ENCODE data around the gene IL22RA2.

DNA sequence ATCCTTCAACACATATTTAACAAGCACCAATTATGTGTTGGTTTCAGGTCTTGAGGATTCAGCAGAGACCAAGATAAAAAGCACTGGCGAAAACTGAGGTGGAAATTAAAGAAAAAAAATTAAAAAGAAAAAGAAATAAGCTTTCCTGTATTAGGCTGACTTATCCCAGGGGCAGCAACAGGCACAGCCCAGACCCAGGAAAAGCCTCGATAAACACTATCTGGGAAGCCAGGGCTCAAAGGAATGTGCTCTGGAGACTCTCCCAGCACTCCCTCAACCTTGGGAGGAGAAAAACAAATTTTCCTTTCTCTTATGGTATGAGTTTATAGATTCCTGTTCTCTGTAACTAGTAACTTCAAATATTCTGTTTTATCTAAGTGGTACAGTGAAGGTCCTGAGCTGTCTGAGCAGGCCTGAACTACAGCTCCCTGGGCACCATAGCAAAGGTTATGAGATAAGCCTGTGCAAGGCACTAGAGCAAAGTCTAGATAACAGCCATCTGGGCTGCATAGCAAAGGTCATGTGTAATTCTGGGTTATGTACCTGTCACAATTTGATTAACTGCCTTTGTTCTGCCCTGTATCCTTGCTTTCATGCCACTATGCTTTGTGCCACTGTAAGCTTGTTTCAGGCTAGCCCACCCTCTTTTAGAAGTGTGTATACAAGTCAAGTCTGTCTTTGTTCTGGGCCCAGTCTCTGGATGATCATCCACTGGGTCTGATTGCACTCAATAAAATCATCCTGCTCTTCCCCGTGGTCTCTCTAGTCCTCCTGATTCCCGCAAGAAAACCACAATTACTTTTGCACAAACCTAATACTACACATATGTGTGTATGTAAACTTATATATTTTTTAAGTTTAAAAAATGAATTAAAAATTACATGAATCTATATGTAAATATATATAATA lies 54.0 kb downstream of the IL22RA2 start:
- TF ChIP-seq, protein P1, sequence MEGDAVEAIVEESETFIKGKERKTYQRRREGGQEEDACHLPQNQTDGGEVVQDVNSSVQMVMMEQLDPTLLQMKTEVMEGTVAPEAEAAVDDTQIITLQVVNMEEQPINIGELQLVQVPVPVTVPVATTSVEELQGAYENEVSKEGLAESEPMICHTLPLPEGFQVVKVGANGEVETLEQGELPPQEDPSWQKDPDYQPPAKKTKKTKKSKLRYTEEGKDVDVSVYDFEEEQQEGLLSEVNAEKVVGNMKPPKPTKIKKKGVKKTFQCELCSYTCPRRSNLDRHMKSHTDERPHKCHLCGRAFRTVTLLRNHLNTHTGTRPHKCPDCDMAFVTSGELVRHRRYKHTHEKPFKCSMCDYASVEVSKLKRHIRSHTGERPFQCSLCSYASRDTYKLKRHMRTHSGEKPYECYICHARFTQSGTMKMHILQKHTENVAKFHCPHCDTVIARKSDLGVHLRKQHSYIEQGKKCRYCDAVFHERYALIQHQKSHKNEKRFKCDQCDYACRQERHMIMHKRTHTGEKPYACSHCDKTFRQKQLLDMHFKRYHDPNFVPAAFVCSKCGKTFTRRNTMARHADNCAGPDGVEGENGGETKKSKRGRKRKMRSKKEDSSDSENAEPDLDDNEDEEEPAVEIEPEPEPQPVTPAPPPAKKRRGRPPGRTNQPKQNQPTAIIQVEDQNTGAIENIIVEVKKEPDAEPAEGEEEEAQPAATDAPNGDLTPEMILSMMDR (tag by site-specific recombination; IDR thresholded peaks at IDR 0.05) = no peak
- TF ChIP-seq ZNF37A (tag by site-specific recombination; IDR thresholded peaks at IDR 0.05) = no peak
